ENCODE measurements around the gene TAF8.

GRCh38 chr6:42049116-42049809 is 1.1 kb upstream of the TAF8 start:
- TF ChIP-seq DPF2 (IDR thresholded peaks at IDR 0.05) (no peak), ESRRA (IDR thresholded peaks at IDR 0.05; ENCODE audit: low read length) (no peak), ETV6 (conservative IDR thresholded peaks at IDR 0.05 in 1 of 2, IDR thresholded peaks at IDR 0.05 in 1 of 2; ENCODE audit: borderline replicate concordance in 1 of 2, low read depth in 1 of 2) (no peak), FOXM1 (IDR thresholded peaks at IDR 0.05; ENCODE audit: low read depth, low read length) (no peak), MLLT1 (IDR thresholded peaks at IDR 0.05) (peak; percentile 58; the same call in 1 of the 2 replicates), MAX (IDR thresholded peaks at IDR 0.05; ENCODE audit: low read depth, low read length) (no peak), CEBPB (IDR thresholded peaks at IDR 0.05; ENCODE audit: borderline replicate concordance in 1 of 2, low read depth in 2 of 2, low read length in 2 of 2) (no peak), SMC3 (IDR thresholded peaks at IDR 0.05; ENCODE audit: borderline replicate concordance, low read length) (no peak), POLR2A (IDR thresholded peaks at IDR 0.05; ENCODE audit: low read depth, low read length) (no peak), POU2F2 (IDR thresholded peaks at IDR 0.05; ENCODE audit: borderline replicate concordance, low read depth, low read length) (no peak), CTCF (IDR thresholded peaks at IDR 0.05 in 2 of 3, conservative IDR thresholded peaks at IDR 0.05 in 1 of 3; ENCODE audit: control insufficient read depth in 2 of 3, extremely low read depth in 1 of 3, insufficient read depth in 1 of 3, low read depth in 3 of 3, low read length in 3 of 3) (no peak), EZH2 (IDR thresholded peaks at IDR 0.05; ENCODE audit: borderline replicate concordance, control insufficient read depth, low read depth, low read length) (no peak)

Measured in GM12878 (cell line).